CD4-positive, alpha-beta T cell (primary cell): ENCODE results near the gene KIDINS220. TPM values are rescaled to one million over a fixed set of nuclear protein-coding genes. Genes with fewer than 3 reads are reported as not detected.

Experiments
- ATAC-seq: fragments of 200-7000 bp; cut with Tn5 transposase; one replicate; pipeline ENCODE4 v1.10.0; 2022; ENCODE audit warnings: mild to moderate bottlenecking; ENCODE audit not compliant: poor library complexity
- CTCF ChIA-PET: fragments of 350-600 bp; sonication (Branson Sonifier 250); formaldehyde crosslinking; loops from one replicate; lab custom pipeline; 2021; ENCODE audit warnings: antibody characterized with exemption, inconsistent platforms; lab: Charles Lee
- POLR2A ChIA-PET: fragments of 350-600 bp; sonication (Branson Sonifier 250); formaldehyde crosslinking; loops from one replicate; lab custom pipeline; 2021; ENCODE audit warnings: antibody characterized with exemption, inconsistent platforms; lab: Charles Lee
- DNase-seq, 14 experiments: peaks; one replicate each; pipeline ENCODE4 v3.0.0-alpha.2; 2013 to 2020; ENCODE audit warnings: mixed read lengths in 2 of 14
- H3K27ac ChIP-seq, 2 donors: one replicate each; pipeline versions ENCODE4 v1.5.1 to v1.7.0; 2013; ENCODE audit warnings: low read length in 2 of 2, low read depth in 1 of 2, mild to moderate bottlenecking in 1 of 2
- H3K27me3 ChIP-seq, 2 experiments: 1 replicate in 1 of 2; 2 replicates in 1 of 2; pipeline versions ENCODE4 v1.6.1 to v1.7.0; 2013; ENCODE audit warnings: low read length in 2 of 2, control low read depth in 1 of 2, mild to moderate bottlenecking in 1 of 2, moderate library complexity in 1 of 2; ENCODE audit not compliant: insufficient read depth in 2 of 2, control insufficient read depth in 1 of 2
- H3K36me3 ChIP-seq: one replicate; pipeline ENCODE4 v1.6.1; 2013; ENCODE audit warnings: low read length, control low read depth; ENCODE audit not compliant: insufficient read depth
- H3K4me1 ChIP-seq: one replicate; pipeline ENCODE4 v1.6.1; 2013; ENCODE audit warnings: low read length, control low read depth; ENCODE audit not compliant: insufficient read depth
- H3K4me3 ChIP-seq: one replicate; pipeline ENCODE4 v1.5.1; 2013; ENCODE audit warnings: mild to moderate bottlenecking, low read length, moderate library complexity
- H3K9me3 ChIP-seq, 2 experiments: 1 replicate in 1 of 2; 2 replicates in 1 of 2; pipeline versions ENCODE4 v1.6.1 to v1.7.0; 2013; ENCODE audit warnings: low read length in 2 of 2, mild to moderate bottlenecking in 2 of 2, control low read depth in 1 of 2, moderate library complexity in 1 of 2; ENCODE audit not compliant: control insufficient read depth in 1 of 2, insufficient read depth in 1 of 2
- H3K27ac Mint-ChIP-seq: one replicate; pipeline ENCODE4 v1.8.0; 2020; ENCODE audit warnings: mixed read lengths
- H3K27me3 Mint-ChIP-seq: one replicate; pipeline ENCODE4 v1.8.0; 2021; ENCODE audit warnings: mixed read lengths
- H3K36me3 Mint-ChIP-seq: one replicate; pipeline ENCODE4 v1.8.0; 2021; ENCODE audit warnings: low read depth, mixed read lengths
- H3K4me1 Mint-ChIP-seq: one replicate; pipeline ENCODE4 v1.8.0; 2021; ENCODE audit warnings: low read depth, mixed read lengths
- H3K4me3 Mint-ChIP-seq: one replicate; pipeline ENCODE4 v1.8.0; 2020; ENCODE audit warnings: mild to moderate bottlenecking, mixed read lengths
- H3K9me3 Mint-ChIP-seq: one replicate; pipeline ENCODE4 v1.8.0; 2020; ENCODE audit warnings: mixed read lengths
- intact Hi-C, 2 experiments: fragments of 100-400 bp; cut with DNase I in 1 of 2; cut with micrococcal nuclease in 1 of 2; formaldehyde crosslinking; loops; one replicate each; pipeline versions ENCODE4 v1.15.1 to v1.9.0; 2023 to 2025; cut with DNase I, micrococcal nuclease
- total RNA-seq, 174 experiments: library from RNA in 2 of 174; stranded (reverse) in 2 of 174; gene quantifications; one replicate each; pipeline ENCODE4 v1.2.3 and lab custom pipeline; 2021 to 2026
- TF ChIP-seq, protein P1 (sequence below): fragments of 200-600 bp; IDR thresholded peaks from one replicate; pipeline ENCODE4 v1.8.0; 2022; ENCODE audit warnings: antibody characterized with exemption, mild to moderate bottlenecking

Gene KIDINS220
- total RNA-seq, 2 experiments from 2014 or later: 29.3 to 31.4 TPM

DNA sequence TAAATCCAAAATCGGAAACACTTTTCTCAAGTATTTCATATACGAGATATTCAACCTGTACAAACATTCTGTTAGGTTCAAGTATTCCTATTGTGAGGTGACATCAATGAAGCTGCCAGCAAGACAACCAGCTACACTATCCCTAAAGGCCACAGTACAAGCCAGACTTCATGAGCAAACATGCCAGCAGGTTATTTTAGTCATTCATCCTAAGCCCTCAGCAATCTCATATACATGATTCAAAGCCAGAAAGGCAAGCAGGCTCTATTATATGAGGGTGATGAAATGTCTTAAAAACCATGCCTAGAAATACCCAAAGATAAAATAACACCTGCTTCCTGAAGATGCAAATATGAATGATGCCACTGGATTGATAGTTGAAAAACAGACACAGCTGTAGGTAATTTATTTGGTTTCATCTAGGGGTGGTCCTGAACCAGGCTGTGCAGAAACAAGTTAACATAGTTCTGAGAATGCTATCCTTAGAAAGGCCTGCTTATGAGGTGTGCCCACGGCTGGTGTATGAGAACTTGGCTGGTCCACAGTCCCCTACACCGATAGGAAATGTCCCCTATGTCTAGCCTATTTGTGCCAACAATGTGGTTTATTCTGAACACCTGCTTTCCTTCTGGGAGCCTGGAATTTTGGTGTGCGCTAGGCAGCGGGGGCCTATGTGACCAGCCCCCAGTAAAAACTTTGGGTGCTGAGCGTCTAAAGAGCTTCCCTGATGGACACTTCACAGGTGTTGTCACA is 48.2 kb upstream of the KIDINS220 start:
- ChIA-PET POLR2A (no interaction called here), CTCF (no interaction called here)
- Histone ChIP-seq H3K27ac (no peak overlapping the region), H3K4me3 (no peak overlapping the region), H3K9me3 (no peaks in the 10 kb centered on the region), H3K4me1 (no peaks in the 10 kb centered on the region), H3K36me3 (no peaks in the 10 kb centered on the region), H3K27me3 (no peaks in the 10 kb centered on the region)
- ATAC-seq (no peak), DNase-seq (no peak)
- Mint-ChIP-seq H3K27me3 (no peaks in the 10 kb centered on the region), H3K4me3 (no peak overlapping the region), H3K4me1 (no peaks in the 10 kb centered on the region), H3K9me3 (peaks cover 3% of the 10 kb centered on the region), H3K36me3 (no peaks in the 10 kb centered on the region), H3K27ac (no peak overlapping the region)
- TF ChIP-seq, protein P1, sequence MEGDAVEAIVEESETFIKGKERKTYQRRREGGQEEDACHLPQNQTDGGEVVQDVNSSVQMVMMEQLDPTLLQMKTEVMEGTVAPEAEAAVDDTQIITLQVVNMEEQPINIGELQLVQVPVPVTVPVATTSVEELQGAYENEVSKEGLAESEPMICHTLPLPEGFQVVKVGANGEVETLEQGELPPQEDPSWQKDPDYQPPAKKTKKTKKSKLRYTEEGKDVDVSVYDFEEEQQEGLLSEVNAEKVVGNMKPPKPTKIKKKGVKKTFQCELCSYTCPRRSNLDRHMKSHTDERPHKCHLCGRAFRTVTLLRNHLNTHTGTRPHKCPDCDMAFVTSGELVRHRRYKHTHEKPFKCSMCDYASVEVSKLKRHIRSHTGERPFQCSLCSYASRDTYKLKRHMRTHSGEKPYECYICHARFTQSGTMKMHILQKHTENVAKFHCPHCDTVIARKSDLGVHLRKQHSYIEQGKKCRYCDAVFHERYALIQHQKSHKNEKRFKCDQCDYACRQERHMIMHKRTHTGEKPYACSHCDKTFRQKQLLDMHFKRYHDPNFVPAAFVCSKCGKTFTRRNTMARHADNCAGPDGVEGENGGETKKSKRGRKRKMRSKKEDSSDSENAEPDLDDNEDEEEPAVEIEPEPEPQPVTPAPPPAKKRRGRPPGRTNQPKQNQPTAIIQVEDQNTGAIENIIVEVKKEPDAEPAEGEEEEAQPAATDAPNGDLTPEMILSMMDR: no peak
- intact Hi-C loops: no loop called here

DNA sequence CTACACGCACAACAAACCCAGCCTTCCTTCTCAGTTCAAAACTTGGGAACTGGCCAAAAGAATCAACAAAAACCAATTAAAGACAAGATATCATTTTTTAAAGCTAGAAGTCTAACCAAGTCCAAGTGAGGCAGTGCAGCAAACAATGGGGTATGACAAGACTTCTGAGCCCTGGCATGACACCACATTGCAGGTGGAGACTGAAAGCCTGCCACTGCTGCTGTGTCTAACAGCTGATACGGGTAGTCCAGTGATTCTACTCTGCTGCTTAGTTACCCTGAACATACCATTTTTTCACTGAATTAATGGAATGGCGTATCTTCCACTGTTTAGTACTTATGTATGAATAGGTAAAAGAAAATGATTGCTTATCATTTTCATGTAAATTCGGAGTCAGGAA is 47.4 kb upstream of the KIDINS220 start:
- H3K4me1 Mint-ChIP-seq: no peaks in the 10 kb centered on the region
- no peak overlapping the region for H3K27ac Mint-ChIP-seq
- no peaks in the 10 kb centered on the region for H3K27me3 Mint-ChIP-seq
- no peak overlapping the region for H3K4me3 ChIP-seq
- no peaks in the 10 kb centered on the region for H3K36me3 ChIP-seq
- peaks cover 3% of the 10 kb centered on the region for H3K9me3 Mint-ChIP-seq
- H3K27me3 ChIP-seq: no peaks in the 10 kb centered on the region
- H3K4me3 Mint-ChIP-seq: no peak overlapping the region
- CTCF ChIA-PET: no interaction called here
- POLR2A ChIA-PET: interaction anchor here (0.5 kb wide), 1 partner anchor 12 kb away, joined by 3 read pairs; no protein-coding TSS in a partner anchor
- no peak for DNase-seq
- TF ChIP-seq, protein P1: no peak
- intact Hi-C loops: no loop called here
- no peak overlapping the region for H3K27ac ChIP-seq
- no peaks in the 10 kb centered on the region for H3K9me3 ChIP-seq
- H3K4me1 ChIP-seq: no peaks in the 10 kb centered on the region
- ATAC-seq: no peak
- no peaks in the 10 kb centered on the region for H3K36me3 Mint-ChIP-seq

DNA sequence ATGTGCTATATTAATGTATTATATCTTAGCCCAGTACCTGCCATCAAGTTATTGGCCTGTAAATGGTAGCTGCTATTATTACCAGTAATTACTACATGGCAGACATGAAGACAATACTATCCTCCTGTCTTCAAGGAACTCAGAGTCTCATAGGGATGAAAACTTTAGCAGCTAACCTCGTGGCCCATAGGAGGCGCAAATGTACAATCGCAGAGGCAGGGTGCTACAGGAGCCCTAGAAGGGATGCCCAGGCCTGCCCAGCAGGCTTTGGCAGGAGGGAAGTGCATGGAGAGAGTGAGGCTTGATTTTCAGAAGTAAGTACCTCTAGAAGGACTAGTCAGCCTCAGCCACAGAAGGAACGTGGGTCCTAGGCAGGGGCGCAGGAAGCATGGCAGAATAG is 44.7 kb upstream of the KIDINS220 start:
- H3K9me3 ChIP-seq: no peaks in the 10 kb centered on the region
- Mint-ChIP-seq H3K4me3 (no peak overlapping the region), H3K9me3 (peaks cover 3% of the 10 kb centered on the region), H3K4me1 (no peaks in the 10 kb centered on the region), H3K36me3 (no peaks in the 10 kb centered on the region), H3K27me3 (no peaks in the 10 kb centered on the region), H3K27ac (no peak overlapping the region)
- TF ChIP-seq, protein P1: no peak
- ATAC-seq (no peak), DNase-seq (no peak)
- no peaks in the 10 kb centered on the region for H3K27me3 ChIP-seq
- ChIA-PET CTCF (no interaction called here), POLR2A (no interaction called here)
- intact Hi-C loops: no loop called here
- H3K4me1 ChIP-seq: no peaks in the 10 kb centered on the region
- no peak overlapping the region for H3K27ac ChIP-seq
- H3K4me3 ChIP-seq: no peak overlapping the region
- no peaks in the 10 kb centered on the region for H3K36me3 ChIP-seq
